ENCODE results near the gene LEPROT. TPM values are rescaled to one million over a fixed set of nuclear protein-coding genes. Genes with fewer than 3 reads are reported as not detected.

The LEPROT gene
- total RNA-seq, 2 donors from 2014 or later, result 19.7 to 49.0 TPM

DNA sequence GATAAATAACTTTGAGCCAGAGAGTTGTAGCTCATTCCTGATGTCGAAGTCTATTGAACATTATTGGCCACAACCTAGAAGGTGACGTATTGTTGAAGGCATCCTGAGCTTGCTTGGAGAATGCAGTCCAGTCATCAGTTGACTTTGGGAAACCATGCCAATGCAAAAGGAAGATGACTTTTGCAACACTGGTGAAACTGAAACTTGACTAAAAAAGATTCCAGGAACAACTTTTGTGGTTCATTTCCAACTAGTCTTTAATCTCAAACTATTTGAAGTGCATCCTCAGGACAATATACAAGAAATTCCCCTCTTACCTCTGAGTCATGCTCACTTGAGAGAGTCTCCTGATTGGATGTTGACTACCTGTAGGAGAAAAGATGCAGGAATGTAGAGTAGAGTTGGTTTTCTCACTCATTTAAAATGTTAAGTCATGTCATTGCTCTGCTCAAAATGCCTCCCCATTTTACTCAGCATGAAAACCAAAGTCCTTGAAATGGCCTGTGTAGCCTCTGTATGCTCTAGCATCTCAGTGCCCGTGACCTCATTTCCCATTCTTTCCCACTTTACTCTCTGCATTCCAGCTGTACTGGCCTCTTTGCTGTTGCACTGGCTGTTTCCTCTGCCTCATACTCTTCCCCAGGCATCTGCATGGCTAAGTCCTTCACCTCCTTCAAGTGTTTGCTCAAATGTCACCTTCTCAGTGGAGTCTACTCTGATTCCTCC is 24.4 kb upstream of the LEPROT start:
- no peaks in the 10 kb centered on the region for H3K4me1 ChIP-seq (ENCODE audit: control insufficient read depth, insufficient read depth, low read length)
- no peaks in the 10 kb centered on the region for H3K9me3 ChIP-seq (ENCODE audit: control insufficient read depth, low read length)
- no peak overlapping the region for H3K9ac ChIP-seq (ENCODE audit: extremely low read depth, low read length, poor library complexity, severe bottlenecking)
- no peak overlapping the region for H3K27ac Mint-ChIP-seq
- no peaks in the 10 kb centered on the region for H3K27me3 ChIP-seq (ENCODE audit: control insufficient read depth, insufficient read depth, low read length, poor library complexity, severe bottlenecking)
- peaks cover 23% of the 10 kb centered on the region for H3K36me3 Mint-ChIP-seq (ENCODE audit: low read depth)
- no peaks in the 10 kb centered on the region for H3K4me1 Mint-ChIP-seq
- 91 to 93% methylated on average over 3 of the region's 3 CpGs for WGBS, 2 experiments (ENCODE audit: insufficient coverage in 1 of 2, insufficient read length in 1 of 2)
- peaks cover 53% of the 10 kb centered on the region for H3K36me3 ChIP-seq (ENCODE audit: control insufficient read depth, insufficient read depth, low read length)
- H3K27ac ChIP-seq (ENCODE audit: low read depth, low read length), result no peak overlapping the region
- no peak overlapping the region for H3K4me3 Mint-ChIP-seq
- peak; percentile 68 for DNase-seq
- no peak overlapping the region for H3K4me3 ChIP-seq (ENCODE audit: low read length)
- no peaks in the 10 kb centered on the region for H3K9me3 Mint-ChIP-seq
- TF ChIP-seq, protein P1, sequence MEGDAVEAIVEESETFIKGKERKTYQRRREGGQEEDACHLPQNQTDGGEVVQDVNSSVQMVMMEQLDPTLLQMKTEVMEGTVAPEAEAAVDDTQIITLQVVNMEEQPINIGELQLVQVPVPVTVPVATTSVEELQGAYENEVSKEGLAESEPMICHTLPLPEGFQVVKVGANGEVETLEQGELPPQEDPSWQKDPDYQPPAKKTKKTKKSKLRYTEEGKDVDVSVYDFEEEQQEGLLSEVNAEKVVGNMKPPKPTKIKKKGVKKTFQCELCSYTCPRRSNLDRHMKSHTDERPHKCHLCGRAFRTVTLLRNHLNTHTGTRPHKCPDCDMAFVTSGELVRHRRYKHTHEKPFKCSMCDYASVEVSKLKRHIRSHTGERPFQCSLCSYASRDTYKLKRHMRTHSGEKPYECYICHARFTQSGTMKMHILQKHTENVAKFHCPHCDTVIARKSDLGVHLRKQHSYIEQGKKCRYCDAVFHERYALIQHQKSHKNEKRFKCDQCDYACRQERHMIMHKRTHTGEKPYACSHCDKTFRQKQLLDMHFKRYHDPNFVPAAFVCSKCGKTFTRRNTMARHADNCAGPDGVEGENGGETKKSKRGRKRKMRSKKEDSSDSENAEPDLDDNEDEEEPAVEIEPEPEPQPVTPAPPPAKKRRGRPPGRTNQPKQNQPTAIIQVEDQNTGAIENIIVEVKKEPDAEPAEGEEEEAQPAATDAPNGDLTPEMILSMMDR (conservative IDR thresholded peaks at IDR 0.05), result no peak
- H3K27me3 Mint-ChIP-seq (ENCODE audit: insufficient read depth), result no peaks in the 10 kb centered on the region

DNA sequence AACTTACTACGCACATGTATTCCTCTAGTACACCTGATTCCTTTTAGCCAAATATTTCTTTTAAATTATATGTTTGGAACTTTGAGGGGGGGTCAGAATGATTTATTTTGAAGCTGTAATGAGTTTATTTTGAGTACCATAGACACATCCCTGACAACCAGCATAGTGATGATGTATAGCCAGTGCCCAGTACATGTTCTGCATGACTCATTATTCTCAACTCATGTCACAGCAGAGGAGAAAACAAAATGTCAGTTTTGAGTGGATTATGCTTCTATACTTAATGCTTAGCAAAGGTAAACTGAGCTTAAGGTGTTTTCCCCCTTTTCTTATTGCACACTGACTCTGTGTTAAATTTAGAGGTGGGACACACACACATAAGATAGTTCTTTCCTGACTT is 22.4 kb upstream of the LEPROT start:
- Mint-ChIP-seq H3K4me1 (no peaks in the 10 kb centered on the region), H3K27ac (no peak overlapping the region), H3K27me3 (ENCODE audit: insufficient read depth) (no peaks in the 10 kb centered on the region), H3K36me3 (ENCODE audit: low read depth) (peaks cover 20% of the 10 kb centered on the region), H3K4me3 (no peak overlapping the region), H3K9me3 (no peaks in the 10 kb centered on the region)
- Histone ChIP-seq H3K36me3 (ENCODE audit: control insufficient read depth, insufficient read depth, low read length) (peaks cover 59% of the 10 kb centered on the region), H3K9me3 (ENCODE audit: control insufficient read depth, low read length) (no peaks in the 10 kb centered on the region), H3K9ac (ENCODE audit: extremely low read depth, low read length, poor library complexity, severe bottlenecking) (no peak overlapping the region), H3K4me1 (ENCODE audit: control insufficient read depth, insufficient read depth, low read length) (no peaks in the 10 kb centered on the region), H3K27ac (ENCODE audit: low read depth, low read length) (no peak overlapping the region), H3K27me3 (ENCODE audit: control insufficient read depth, insufficient read depth, low read length, poor library complexity, severe bottlenecking) (no peaks in the 10 kb centered on the region), H3K4me3 (ENCODE audit: low read length) (no peak overlapping the region)
- DNase-seq, result no peak
- TF ChIP-seq, protein P1 (conservative IDR thresholded peaks at IDR 0.05), result no peak
- no CpG with 5 or more reads among the region's 1 CpG for WGBS, 2 experiments (ENCODE audit: insufficient coverage in 1 of 2, insufficient read length in 1 of 2)

DNA sequence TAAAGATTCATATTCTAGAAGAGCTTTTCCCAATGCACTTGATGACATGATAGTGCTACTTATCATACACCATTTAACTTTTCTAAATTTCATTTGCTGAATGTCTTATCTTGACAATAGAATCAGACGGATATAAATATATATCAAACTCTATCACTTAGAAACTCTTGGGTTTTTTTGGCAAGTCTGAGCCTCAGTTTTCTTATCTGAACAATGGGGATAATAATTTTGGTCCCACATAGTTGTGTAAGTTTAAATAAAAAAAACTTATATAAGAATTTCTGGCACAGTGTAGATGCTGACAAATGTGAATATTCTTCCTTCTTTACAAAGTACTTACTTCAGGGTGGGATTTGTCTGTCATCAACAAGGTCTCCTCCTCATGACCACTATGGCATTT is 21.5 kb upstream of the LEPROT start:
- Histone ChIP-seq H3K36me3 (ENCODE audit: control insufficient read depth, insufficient read depth, low read length) (peaks cover 60% of the 10 kb centered on the region), H3K9ac (ENCODE audit: extremely low read depth, low read length, poor library complexity, severe bottlenecking) (no peak overlapping the region), H3K9me3 (ENCODE audit: control insufficient read depth, low read length) (no peaks in the 10 kb centered on the region), H3K27me3 (ENCODE audit: control insufficient read depth, insufficient read depth, low read length, poor library complexity, severe bottlenecking) (no peaks in the 10 kb centered on the region), H3K4me1 (ENCODE audit: control insufficient read depth, insufficient read depth, low read length) (no peaks in the 10 kb centered on the region), H3K4me3 (ENCODE audit: low read length) (no peak overlapping the region), H3K27ac (ENCODE audit: low read depth, low read length) (no peak overlapping the region)
- Mint-ChIP-seq H3K4me3 (no peak overlapping the region), H3K9me3 (no peaks in the 10 kb centered on the region), H3K27me3 (ENCODE audit: insufficient read depth) (no peaks in the 10 kb centered on the region), H3K27ac (no peak overlapping the region), H3K4me1 (no peaks in the 10 kb centered on the region), H3K36me3 (ENCODE audit: low read depth) (peaks cover 20% of the 10 kb centered on the region)
- no peak for DNase-seq
- 88% methylated on average over 1 of the region's 1 CpG; no CpG with 5 or more reads in 1 of the 2 experiments for WGBS, 2 experiments (ENCODE audit: insufficient coverage in 1 of 2, insufficient read length in 1 of 2)
- TF ChIP-seq, protein P1 (conservative IDR thresholded peaks at IDR 0.05), result no peak
